Activated effector memory CD4-positive, alpha-beta T cell treated with anti-CD3 and anti-CD28 coated beads, Interleukin-2, amount 50 U/mL, for 16 hours (primary cell): ENCODE data around the gene RNPEP.
"Not testable (repeated sequence)": the region's sequence is repeated elsewhere in the genome, so short reads cannot be mapped to it uniquely, and the experiment has no call there.

Source experiments
- DNase-seq: peaks from one replicate; pipeline ENCODE4 v3.0.0-alpha.2; 2020

The RNPEP gene

DNA sequence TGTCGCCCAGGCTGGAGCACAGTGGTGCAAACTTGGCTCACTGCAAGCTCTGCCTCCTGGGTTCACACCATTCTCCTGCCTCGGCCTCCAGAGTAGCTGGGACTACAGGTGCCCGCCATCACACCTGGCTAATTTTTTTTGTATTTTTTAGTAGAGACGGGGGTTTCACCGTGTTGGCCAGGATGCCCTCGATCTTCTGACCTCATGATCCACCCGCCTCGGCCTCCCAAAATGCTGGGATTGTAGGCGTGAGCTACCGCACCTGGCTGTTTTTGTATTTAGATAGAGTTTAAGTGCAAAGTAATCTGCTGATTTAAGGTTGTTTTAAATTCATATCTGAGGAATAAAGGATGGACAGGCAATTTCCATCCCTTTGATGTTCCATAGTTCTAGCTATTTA lies 20.1 kb upstream of the RNPEP start:
- DNase-seq, result not testable (repeated sequence)

DNA sequence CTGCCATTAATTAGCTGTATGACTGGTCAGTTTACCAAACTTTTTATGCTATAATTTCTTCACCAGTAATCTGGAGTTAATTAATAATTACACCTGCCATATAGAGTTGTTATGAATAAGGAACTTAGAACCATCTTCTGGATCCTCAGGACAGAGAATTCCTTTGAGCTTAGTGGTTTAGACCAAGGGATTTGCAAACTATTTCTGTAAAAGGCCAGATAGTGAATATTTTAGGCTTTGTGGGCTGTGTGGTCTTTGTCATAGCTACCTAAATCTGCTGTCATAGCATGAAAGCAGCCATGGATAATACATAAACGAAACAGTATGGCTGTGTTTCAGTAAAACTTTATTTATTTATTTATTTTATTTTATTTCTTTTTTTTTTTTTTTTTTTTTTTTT lies 18.2 kb upstream of the RNPEP start:
- DNase-seq, result no peak

DNA sequence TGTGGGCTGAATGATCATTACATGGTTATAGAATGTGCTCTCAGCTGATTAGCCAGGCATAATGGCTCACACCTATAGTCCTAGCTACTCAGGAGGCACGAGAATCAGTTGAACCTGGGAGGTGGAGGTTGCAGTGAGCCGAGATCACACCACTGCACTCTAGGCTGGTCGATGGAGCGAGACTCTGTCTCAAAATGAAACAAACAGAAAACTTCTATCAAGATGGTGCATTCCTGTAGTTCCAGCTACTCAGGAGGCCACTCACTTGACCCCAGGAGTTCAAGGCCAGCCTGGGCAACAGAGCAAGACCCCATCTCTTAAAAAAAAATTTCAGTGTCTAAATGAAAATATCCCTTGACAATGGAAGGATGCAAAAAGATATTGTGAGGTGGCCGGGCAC lies 16.3 kb upstream of the RNPEP start:
- no peak for DNase-seq

DNA sequence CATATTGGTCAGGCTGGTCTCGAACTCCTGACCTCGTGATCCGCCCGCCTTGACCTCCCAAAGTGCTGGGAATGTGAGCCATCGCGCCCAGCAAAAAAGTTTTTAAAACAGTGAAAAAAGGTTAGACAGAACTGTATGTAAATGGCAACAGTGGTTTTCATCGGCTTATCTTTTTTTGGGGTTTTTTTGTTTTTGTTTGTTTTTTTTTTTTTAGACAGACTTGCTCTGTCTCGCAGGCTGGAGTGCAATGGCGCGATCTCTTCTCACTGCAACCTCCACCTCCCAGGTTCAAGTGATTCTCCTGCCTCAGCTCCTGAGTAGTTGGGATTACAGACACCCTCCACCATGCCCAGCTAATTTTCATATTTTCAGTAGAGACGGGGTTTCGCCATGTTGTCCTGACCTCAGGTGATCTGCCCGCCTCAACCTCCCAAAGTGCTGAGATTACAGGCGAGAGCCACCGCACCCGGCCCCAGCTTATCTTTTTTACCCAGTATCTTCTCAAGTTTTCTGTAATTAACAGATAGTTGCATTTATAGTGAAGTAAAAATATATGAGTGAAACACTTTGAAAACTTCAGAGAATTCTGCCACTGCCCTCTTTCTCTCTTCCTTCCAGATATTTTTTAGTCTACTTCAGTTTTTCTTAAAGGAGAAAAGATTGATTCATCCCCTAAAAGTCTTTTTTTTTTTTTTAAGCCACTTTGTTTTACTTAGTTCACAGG lies 14.1 kb upstream of the RNPEP start:
- no peak for DNase-seq

DNA sequence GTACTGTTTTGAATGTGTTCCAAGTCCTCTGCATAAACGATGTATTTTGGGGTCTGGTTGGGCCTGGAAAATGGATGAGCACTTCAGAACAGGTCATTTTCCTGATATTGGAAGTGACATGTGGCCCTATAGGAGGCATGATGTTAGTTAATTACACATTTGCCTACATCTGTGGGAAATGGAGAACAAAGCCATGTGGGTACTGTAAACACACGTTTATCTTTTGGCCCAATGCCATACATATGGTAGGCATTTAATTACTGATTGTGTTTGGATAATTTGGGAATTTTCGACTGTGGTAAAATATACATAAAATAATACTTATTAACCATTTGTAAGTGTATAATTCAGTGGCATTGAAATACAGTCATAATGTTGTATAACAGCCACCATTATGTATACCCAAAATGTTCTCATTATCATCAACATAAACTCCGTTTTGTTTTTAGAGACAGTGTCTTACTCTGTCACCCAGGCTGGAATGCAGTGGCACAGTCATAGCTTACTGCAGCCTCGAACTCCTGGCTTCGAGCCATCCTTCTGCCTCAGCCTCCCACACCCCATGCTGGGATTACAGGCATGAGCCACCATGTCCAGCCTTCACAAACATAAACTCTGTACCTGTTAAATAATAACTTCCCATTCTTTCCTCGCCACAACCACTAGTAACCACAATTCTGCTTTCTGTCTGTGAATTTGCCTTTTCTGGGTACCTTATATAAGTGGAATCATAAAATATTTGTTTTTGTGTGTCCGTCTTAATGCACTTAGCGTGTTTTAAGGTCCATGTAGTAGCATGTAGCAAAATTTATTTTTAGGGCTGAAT lies 11.9 kb upstream of the RNPEP start:
- no peak for DNase-seq

DNA sequence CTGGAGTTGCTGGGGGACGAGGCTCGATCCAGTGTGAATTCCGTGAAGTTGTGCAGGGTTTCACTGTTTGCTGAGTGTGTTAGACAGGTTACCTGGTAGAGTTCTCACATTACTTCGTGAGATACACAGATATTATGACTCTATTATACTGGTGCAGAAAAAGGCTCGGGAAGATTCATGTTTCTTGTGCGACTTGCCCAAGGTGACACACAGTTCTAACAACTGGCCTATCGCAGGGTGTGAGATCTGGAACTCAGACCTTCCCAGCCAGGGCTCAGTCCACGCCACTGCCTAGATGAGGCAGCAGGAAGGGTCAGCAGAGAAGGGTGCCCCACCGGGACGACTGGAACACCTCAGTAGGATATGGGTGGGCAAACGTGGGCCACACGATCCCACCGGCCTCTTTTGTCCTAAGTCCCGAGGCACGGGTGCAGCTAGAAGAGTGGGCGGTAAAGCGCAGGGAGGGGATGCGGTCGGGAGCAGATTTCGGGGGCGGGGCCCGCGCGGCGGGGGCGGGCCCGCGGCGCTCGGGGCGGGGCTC lies 296 bp upstream of the RNPEP start:
- DNase-seq, result peak; percentile 89

DNA sequence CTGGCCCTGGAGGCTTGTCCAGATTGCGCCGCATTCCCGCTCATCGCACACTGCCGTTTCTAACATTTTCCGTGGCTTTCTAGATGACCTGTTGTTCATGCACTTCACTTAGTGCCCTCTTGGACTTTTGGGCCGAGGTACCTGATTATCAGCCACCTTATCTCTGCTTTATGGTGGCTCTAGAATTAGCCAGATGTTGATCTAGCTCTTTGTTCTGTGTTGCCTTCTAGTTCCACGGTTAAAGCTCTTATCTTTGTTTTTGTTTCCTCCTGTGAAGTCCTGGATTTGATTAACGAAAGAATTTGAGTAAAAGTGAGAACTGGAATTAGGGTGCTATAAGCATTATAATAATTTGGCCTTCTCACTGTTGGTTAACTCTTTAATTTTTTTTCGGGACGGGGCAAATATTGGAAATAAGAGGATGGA lies 945 bp downstream of the RNPEP start:
- no peak for DNase-seq

DNA sequence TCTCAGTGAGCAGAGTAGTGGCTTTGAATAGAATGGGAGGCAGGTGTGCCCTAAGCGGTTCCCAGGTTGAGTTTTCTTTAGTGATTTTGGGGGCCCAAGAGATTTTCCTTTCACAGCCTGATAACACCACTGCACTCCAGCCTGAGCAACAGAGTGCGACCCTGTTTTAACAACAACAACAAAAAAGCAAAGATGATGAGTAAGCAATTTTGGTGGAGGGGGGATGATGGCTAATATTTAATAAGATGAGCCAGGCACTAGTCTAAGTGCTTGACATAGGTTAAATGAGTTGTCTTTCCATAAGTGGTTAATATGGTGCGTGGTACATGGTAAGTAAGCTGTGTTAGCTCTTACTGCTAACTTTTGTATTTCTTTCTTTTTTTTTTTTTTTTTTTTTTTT lies 2.0 kb downstream of the RNPEP start:
- DNase-seq, result no peak

DNA sequence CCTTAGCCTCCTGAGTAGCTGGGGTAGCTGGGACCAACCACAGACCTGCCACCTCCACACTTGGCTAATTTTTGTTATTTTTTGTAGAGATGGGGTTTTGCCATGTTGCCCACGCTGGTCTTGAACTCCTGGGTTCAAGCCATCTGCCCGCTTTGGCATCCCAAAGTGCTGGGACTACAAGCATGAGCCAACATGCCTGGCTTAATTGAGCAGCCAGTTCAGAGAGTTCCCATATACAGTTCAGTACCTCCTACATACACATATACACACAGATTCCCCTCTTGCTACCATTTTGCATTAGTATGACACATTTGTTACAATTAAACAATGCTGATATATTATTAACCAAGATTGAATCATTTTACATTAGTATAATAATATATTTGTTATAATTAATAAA lies 2.9 kb downstream of the RNPEP start:
- DNase-seq, result no peak

DNA sequence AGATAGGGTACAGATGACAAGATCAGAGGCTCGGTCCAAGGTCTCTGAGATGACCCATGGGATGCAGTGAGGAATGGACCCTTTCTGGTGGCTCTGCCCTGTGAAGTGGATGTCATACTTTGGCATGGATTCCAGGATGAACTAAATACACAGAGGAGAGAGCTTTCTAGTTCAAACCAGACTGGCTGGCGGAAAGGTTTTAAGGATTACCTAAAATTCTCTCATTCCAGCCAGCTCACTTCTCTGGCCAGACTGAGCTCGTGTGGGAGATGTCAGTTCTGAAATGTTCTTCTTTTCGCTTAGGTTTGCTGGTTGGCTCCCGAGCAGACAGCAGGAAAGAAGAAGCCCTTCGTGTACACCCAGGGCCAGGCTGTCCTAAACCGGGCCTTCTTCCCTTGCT lies 6.2 kb downstream of the RNPEP start:
- DNase-seq, result peak; percentile 6

DNA sequence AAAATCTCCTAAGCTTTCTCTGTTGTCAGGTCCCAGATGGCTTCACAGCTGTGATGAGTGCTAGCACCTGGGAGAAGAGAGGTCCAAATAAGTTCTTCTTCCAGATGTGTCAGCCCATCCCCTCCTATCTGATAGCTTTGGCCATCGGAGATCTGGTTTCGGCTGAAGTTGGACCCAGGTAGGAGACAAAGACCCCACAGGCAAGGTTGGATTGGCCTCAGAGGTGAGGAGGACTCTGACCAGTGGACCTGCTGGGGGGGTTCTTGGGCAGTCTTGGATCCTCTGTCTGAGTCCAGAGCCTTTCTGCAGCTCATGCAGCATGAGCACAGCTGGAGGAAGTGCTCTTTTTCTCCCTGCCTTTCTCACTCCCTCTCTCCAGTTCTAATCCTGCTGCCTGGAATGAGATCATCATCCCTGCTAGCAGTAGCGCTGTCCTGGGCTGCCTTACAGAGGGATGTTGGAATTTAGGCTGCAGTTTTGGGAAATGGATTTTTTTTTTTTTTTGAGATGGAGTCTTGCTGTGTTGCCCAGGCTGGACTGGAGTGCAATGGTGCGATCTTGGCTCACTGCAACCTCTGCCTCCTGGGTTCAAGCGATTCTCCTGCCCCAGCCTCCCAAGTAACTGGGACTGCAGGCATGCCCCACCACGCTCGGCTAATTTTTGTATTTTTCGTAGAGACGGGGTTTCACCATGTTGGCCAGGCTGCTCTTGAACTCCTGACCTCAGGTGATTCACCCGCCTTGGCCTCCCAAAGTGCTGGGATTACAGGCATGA lies 7.1 kb downstream of the RNPEP start:
- DNase-seq, result peak; percentile 44

DNA sequence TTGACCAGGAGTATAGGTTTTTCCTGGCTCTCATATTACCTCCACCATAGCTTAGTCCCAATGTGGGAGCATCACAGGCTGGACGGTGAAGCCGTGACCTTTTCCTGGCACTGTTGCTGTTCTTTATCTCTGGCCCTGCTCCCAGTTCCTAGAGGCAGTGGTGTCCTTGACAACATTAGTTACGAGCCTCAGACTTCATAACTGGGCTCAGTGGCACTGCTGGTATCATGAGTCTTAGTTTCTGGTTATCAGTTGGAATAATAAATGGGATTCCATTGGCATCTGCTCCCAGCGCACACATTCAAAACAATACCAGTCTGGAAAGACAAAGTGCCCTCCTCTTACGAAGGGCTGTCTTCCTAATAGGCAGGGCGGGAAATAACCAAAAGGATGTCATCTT lies 8.0 kb downstream of the RNPEP start:
- DNase-seq, result peak; percentile 24

DNA sequence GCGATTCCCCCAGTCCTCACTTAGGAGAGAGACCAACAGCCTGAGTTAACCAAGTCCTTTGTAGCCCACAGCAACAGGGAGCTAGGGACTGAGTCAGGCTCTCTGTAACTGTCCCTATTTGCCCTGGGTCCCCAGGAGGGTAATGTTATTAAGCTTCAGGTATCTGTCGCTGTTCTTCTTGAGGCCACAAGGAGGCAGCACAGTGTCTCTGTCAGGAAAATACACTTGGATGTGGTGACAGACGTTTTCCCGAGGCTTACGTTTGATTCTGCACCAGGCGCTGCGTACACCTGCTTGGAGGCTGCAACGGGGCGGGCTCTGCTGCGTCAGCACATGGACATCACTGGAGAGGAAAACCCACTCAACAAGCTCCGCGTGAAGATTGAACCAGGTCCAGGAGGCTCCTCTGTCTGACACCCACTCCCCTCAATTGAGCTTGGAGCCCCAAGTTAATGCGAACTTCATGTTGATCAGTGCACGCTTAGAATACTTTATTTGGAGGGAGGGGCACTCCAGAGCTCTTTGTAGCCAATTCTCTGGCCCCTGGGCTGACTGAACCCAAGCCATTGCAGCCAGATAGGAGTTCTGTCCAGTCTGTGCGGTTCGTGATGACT lies 17.3 kb downstream of the RNPEP start:
- no peak for DNase-seq

DNA sequence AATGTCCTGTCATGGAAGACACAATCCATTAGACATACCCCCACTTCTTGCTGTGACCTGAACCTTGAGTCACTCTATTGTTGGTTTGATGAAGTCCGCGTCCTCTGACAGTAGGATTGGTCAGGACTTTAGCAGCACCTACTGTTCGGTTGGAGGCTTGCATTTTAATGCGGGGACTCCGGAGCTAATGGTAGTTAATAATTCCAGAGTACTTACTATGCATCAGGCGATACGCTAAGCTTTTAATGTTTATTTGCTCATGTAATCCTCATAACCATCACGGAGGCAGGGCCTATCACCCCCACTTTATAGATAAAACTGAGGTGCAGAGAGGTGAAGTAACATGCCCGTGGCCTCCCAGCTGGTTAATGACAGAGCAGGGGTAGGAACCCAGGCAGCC lies 20.1 kb downstream of the RNPEP start:
- no peak for DNase-seq

DNA sequence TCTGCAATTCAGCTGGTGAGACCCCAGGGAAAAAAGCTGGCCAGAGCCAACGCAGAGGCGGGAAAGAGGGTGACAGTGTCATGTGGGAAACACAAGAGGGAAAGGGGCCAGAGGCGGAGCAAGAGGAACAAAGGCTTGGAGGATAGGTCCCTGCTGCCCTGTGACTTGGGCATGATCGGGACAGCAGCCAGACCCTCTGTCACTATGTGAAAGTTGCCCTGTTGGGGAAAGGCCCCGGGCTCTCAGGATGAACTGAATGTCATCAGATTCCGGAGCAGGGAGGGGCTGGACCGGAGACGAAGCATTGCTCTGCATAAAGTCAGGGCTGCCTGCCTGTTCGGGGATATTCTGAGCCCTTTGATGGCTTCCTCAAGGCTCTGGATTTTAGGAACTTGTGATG lies 22.3 kb downstream of the RNPEP start:
- DNase-seq, result no peak

DNA sequence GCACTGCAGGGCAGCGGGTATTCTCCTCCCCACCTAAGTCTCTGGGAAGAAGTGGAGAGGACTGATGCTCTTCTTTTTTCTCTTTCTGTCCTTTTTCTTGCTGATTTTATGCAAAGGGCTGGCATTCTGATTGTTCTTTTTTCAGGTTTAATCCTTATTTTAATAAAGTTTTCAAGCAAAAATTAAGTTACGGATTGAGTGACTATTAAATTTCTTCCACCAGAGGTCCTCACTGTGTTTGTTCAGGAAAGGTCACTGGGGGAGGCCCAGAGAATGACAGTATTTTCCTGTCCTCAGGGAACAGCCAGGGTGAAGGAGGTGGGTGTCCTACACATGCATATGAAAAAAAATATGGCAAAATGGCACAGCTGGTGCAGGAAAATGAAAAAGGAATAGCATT lies 23.5 kb downstream of the RNPEP start:
- no peak for DNase-seq

DNA sequence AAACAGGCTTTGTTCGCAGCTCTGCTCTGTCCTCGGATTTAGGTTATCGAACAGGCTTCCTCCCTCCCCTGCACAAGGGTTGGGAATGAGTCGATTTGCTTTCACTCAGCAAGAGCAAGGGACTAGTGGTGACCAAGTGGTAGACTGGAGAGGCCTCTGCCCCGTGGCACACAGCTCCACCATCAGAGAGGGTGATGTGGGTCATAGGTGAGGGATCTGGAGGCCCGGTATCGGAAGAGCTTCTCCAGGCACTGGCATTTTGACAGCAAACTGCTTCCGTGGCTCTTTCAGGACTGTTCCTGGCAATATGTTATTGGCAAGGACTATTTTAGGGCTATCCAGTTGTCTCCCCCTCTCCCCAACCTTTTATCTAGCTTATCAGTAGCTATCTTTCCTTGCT lies 24.9 kb downstream of the RNPEP start:
- DNase-seq, result no peak

DNA sequence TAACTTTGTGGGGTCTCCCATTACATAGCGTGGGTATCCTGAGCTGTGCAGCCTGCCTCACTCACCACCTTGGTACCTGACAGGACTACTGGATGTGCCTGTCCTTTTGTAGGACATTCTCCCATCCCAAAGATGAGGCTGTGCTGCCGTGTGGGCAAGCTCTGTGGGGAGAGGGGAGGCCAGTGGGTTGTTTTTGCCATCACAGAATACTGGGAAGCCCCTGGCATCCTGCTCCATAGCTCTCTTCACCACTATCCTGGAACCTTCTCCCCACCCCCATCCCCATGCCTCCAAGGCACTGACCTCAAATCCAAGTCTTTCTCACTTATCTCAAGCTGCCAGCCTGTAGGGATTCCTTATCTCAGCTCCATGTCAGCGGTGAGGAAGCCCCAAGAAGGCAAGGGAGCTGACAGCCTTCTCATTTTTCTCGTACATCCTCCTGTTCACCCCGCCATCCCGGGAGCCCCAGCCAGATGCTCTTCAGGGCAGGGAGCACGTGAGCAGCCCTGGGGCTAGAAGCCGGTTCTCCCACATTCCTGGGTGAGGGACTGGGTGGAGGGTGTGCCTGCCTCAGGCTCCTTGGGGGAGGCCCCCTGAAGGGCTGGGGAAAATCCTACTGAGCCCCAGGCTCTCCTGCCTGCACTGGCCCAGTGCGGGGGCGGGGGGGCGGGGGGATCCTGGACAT lies 25.5 kb downstream of the RNPEP start:
- no peak for DNase-seq

DNA sequence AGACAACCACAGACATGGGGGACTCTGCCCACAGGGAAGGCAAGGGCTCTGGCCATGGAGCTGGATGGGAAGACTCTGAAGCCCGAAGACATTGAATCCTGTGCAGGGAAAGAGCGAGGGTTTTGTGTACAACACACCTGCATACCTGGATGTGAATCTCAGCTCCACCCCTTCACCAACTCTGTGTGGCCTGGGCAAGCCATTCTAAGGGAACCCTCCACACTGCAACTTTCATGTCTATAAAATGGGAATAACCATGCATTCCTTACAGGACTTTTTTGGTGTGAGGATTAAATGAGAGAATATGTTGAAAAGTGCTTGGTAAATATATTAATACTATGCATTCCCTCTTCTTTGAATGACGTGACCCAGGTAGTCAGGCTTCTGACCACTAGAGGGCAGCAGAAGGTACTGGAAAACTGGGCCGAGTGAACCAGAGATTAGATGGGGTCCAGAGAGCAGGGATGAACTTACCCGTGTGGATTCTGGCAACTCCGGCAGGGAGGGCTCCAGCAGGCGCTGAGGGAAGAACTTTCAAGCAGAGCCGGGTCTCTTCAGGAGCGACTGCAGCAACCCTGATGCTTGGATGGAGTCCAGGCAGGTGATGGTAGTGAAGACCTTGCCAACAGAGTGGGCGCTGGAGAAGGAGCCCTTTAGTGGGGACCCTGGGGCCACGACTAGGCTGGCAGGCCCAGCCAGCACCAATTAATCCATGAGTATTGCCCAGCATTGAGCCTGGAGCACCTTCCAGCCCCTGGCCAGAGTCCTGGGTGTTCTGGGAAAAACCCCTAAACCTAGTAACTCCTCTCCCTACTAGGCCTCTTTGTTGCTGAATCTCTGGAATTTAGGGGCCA lies 27.1 kb downstream of the RNPEP start:
- peak; percentile 82 for DNase-seq

DNA sequence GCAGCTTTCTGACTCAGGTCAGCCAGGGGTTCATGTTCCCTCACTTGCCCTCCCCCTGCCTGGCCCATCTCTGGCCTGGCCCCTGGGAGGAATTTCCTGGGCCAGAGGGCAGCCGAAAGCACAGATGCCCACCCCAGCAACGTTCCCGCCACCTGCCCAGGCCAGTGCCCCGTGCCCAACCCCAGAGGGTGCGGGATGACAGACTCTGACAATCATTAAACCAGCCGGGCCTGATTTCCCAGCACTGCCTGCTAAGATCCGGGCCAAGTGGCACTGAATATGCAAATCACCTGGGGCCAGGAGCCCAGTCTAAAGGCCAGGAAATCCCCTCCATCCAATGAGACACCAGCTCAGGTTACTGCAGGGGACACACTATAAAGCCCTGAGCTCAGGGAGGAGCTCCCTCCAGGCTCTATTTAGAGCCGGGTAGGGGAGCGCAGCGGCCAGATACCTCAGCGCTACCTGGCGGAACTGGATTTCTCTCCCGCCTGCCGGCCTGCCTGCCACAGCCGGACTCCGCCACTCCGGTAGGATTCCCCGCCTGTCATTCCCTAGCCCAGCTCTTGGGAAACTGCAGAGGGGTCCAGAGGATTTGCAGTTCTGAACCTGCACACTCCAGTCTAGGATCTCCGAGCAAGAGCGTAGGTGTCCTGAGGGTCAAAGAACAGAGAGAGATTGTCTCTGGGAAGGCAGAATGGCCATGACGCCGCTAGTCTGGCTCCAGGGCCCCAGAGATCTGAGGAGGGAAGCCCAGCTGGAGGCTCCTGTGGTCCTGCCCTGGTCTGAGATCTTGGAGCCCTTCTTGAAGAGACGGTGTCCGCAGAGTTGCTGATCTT lies 27.9 kb downstream of the RNPEP start, which contains the start of gene ELF3:
Gene ELF3, plus strand, starts transcription at position 408 of the 836 bp plus-strand sequence. CDS start 550 bp downstream, outside the sequence.
- no peak for DNase-seq
